GM18951 (cell line): ENCODE data around the gene ZRANB1.

Source experiments
- POLR2A ChIP-seq: IDR thresholded peaks from 4 replicates; pipeline ENCODE4 v1.6.1; 2011; ENCODE audit warnings: mild to moderate bottlenecking; ENCODE audit not compliant: insufficient read length, insufficient read depth; ENCODE audit errors: extremely low read depth
- in situ Hi-C: fragments of 300-500 bp; cut with MboI; formaldehyde crosslinking; loops from one replicate; pipeline ENCODE4 v1.12.0; 2022; ENCODE audit warnings: low sequenced_read_pairs, mixed read lengths, inconsistent platforms; ENCODE audit not compliant: unreplicated experiment

Gene ZRANB1

GRCh38 chr10:124997771-124998623 is 56.1 kb downstream of the ZRANB1 start:
- TF ChIP-seq POLR2A = no peak
- in situ Hi-C loops = no loop called here

DNA sequence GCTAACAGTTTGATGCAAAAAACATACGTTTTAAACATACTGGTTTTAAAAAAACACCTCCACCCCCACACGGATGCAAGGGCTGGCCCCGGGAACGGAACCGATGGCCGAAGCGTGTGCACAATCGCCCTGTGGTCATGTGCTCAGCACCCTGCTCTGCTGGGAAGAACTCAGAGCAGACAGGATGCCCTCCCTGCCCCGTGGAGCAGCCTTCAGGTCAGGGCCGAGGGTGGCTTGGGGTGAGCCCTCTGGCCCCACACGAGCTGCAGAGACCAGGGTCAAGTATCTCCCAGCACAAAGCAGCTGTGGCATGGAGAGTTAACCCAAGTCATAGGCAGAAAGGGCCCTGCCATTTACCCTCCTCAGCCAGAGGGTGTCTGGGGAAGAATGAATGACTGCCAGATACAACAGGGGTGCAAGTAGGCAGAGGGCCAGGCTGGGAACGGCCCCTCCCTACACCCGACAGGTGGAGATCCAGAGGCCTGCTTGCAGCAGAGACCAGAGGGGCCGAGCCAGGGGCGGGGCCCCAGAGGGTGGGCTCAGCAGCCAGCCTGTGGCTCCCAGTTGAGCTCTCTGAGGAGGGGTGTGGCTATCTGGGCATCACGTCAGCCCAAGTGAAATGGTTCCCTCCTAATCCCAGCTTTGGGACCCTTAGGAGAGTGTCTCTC is 56.8 kb downstream of the ZRANB1 start:
- no peak for TF ChIP-seq POLR2A
- in situ Hi-C loops = no loop called here

DNA sequence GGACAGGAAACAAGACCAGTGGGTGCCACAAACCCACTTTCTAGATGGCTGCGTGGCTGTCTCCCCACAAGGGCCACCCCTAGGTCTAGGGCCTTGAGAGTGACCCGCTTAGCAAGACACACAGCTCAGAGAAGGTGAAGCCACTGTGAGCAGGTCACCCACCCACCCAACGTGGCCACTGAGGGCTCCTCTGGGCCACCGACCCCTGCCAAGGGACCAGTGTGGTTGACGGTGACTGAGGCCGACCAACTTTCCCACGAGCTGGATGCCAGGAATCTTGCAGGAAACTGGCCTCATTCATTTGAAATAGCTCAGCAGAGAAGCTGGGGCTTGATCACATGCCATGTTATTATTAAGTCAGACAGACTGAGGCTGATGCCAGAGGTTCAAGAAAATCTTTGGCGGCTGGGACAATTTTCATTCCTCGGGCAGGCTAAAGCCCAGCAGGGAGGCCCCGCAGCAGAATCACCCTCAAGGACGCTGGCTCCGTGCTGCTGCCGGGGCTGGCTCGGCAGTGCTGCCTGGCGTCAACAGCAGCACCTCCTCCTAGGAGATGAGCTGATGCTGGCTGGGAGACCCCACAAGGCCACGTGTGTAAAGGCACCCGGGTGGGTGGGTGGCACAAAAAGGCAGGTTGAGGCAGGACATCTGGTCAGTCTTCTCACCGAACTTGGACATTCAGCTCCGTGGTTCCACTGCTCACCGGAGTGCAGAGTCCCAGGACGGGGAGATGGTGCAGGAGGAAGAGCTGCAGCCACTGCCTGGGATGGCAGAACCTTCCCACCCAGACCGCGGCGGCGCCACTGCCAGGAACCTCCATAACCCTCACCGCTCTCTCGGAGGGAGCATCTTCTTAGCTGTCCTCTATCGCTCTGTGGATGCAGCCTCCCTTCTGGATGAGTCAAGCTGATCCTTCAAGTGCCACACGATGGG is 57.8 kb downstream of the ZRANB1 start:
- TF ChIP-seq POLR2A = no peak
- in situ Hi-C loops = no loop called here

DNA sequence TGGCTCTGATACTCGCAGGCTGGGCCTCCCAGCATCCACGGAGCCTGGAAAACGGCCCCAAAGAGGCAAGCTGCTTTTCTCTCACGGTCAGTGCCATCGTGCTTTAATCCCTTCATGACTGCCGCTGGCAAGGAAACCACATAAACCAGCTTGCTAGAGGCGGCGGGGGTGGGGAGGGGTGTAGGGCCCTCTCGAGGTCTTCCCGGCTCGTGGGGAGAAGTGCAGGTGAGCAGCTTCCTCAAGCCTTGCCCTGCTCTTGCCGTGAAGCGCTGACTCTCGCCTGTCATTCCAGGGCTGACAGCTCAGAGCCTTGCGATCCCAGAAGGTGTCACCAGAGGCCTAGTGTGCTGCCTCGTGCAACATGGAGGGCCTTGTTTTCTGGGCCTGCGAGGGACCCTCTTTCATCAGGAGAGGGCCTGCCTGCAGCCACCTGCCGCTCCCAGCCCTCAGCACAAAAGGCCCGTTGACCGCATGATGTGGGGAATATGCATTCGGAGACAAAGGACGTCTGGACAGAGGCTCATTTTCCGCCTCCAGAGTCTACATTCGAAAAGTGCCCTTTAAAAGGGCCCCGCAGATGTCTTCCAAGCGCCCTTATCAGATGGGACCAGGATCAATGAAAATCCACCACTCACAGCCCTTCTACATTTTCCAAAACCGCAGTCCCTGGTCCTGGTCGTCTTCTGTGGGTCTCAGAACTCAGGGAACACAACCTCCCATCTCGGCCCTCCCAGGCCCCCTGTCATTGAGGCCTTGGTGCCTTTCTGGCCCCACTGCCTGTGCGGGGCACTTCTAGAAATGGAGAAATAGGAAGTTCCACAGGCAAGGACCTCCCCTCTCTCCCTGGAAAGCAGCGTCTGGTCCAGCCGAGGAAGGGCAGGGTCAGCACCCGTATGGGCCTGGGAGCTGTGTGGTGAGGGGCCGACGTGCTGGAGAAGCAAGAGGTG is 58.7 kb downstream of the ZRANB1 start:
- in situ Hi-C loops = no loop called here
- no peak for TF ChIP-seq POLR2A

- no peak for TF ChIP-seq POLR2A
- in situ Hi-C loops = no loop called here
These were observed 59.6 kb downstream of the ZRANB1 start for GRCh38 chr10:125001313-125002046.

DNA sequence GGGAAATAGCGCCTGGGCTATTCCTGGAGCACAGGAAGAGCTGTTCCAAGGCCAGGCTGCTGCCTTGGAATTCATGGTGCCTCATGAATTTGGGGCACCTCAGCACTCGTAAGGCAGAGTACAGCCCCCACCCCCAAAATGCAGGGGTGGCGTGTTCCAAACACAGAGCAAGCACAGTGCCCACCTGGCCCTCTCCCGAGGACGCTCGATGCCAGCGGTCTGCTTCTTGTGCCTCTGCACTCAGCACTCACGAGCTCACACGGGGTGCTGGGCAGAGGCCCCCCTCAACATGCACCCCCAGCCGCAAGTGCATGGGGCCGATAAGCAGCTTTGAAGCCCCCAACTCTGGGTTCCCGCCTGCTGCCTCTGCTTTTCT is 60.1 kb downstream of the ZRANB1 start:
- no peak for TF ChIP-seq POLR2A
- in situ Hi-C loops = no loop called here

DNA sequence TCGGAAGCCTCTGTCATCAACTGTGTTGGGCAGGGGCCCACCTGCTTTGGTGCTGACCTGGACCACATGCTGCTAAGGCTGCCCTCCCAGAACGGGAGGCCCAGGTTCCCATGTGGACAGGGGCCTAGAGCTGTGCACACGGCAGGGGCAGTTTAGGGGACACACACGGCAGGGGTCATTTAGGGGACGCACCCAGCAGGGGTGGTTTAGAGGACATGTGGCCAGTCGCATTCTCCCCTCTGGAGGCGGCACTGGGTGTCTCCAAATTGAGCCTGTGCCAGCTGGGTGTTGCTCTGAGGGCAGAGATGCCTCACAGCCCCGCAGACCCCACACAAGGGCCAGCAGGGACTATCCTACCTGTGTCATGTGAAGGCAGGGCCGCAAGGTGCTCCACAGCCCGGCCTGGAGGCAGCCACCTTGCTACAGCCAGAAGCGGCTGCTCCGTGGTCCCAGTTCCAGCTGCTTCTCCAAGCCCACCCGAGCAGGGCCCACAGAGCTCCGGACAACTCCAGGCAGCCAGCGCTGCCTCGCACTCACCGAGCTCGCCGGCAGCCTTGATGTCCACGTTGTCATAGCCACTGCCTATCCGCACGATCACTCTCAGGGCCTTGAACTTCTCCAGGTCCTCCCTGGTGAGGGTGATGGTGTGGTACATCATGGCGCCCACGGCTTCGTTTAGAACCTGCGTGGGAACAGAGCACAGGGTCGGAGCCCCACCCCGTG is 60.7 kb downstream of the ZRANB1 start:
- TF ChIP-seq POLR2A = no peak
- in situ Hi-C loops = no loop called here

DNA sequence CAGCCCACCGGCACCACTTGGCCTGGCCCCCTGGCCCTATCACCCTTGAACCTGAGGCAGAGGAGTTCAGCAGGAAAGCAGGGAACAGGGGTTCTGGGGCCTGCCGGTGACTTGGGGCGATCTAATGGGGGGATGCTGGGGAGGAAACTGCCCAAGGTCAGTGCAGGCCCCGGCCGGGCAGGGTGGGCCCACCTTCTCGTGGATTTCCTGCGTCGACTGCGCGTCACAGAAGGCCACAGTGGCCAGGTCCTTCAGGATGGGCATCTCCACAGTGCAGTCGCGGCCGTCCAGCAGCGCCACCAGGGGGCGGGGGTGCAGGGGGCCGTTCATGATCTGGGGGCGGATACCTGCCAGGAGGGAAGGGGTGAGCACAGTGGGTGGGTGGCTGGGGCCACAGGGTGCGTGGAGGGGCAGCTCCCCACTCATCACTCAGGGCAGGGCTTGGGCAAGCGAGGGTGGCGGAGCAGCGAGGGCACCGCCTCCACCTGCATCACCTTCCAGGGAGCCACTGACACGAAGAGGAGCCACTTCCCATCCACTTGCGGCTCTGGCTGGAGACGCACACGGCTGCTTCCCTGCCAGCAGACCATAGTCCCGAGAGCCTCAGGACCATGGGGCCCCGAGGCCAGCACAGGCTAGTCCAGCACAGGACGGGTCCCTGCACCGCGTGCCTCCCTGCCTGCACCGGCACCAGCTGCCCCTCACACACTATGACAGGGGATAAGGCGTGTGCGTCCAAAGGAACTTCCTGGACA is 61.4 kb downstream of the ZRANB1 start:
- in situ Hi-C loops = no loop called here
- no peak for TF ChIP-seq POLR2A

GRCh38 chr10:125003901-125004467 is 62.1 kb downstream of the ZRANB1 start:
- no peak for TF ChIP-seq POLR2A
- in situ Hi-C loops = no loop called here

DNA sequence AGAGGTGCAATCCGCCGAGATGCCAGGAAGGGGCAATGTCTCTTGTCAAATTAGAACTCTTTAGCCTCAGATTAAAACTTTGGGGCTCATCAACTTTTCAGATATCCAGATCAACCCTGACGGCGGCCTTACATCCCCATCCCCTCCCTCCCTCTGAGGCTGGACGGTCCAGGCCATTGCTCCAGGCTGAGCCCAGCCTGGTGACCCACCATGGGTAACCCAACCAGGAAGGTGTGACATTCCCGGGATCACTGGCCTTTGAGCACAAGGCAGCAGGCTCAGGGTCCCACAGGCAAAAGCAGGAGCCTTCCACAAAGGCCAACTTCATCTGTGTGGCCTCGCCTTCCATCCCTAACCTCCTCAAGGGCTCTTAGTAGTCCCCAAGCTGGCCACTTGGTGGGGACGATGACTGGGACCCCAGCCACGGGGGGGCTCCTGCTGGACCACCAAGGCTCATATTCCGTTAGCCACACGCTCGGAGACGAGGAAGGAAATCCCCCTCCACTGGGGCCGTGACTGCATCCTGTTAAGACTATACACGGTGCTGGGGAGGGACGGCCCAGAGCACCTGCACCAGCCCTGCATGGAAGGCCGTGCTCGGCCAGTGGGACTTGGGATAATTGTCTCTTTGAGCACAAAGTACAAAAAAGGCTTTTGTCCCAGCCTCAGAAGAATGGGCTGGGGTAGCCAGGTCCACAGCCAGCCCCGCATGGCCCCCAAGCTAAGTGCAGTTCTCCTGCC is 62.8 kb downstream of the ZRANB1 start:
- in situ Hi-C loops = no loop called here
- TF ChIP-seq POLR2A = no peak
